Subcutaneous abdominal adipose tissue (tissue), 5 donors: ENCODE results near the gene FOXN4.

Experiments
- H3K27ac ChIP-seq: one replicate; pipeline ENCODE4 v1.7.0; 2013; ENCODE audit warnings: low read depth, mild to moderate bottlenecking, inconsistent platforms, low read length, moderate library complexity
- H3K27me3 ChIP-seq, 5 donors: one replicate each; pipeline ENCODE4 v1.7.0; 2013; ENCODE audit warnings: low read length in 5 of 5, inconsistent platforms in 1 of 5; ENCODE audit not compliant: control insufficient read depth in 5 of 5, insufficient read depth in 4 of 5
- H3K36me3 ChIP-seq, 5 donors: one replicate each; pipeline ENCODE4 v1.7.0; 2013; ENCODE audit warnings: low read length in 5 of 5; ENCODE audit not compliant: control insufficient read depth in 5 of 5, insufficient read depth in 5 of 5
- H3K4me1 ChIP-seq, 5 donors: one replicate each; pipeline ENCODE4 v1.7.0; 2013; ENCODE audit warnings: low read length in 5 of 5, mild to moderate bottlenecking in 3 of 5, moderate library complexity in 1 of 5; ENCODE audit not compliant: control insufficient read depth in 5 of 5, insufficient read depth in 5 of 5
- H3K4me3 ChIP-seq, 5 donors: one replicate each; pipeline ENCODE4 v1.7.0; 2013; ENCODE audit warnings: low read length in 5 of 5, low read depth in 1 of 5
- H3K9ac ChIP-seq, 5 donors: one replicate each; pipeline ENCODE4 v1.7.0; 2013; ENCODE audit warnings: low read length in 5 of 5, mild to moderate bottlenecking in 4 of 5, moderate library complexity in 3 of 5
- H3K9me3 ChIP-seq, 5 donors: one replicate each; pipeline ENCODE4 v1.7.0; 2013; ENCODE audit warnings: low read length in 5 of 5; ENCODE audit not compliant: control insufficient read depth in 5 of 5
- donor health status: healthy.
- donor health status: healthy.
- donor health status: healthy.
- donor health status: healthy.
- donor health status: healthy.

The FOXN4 gene

DNA sequence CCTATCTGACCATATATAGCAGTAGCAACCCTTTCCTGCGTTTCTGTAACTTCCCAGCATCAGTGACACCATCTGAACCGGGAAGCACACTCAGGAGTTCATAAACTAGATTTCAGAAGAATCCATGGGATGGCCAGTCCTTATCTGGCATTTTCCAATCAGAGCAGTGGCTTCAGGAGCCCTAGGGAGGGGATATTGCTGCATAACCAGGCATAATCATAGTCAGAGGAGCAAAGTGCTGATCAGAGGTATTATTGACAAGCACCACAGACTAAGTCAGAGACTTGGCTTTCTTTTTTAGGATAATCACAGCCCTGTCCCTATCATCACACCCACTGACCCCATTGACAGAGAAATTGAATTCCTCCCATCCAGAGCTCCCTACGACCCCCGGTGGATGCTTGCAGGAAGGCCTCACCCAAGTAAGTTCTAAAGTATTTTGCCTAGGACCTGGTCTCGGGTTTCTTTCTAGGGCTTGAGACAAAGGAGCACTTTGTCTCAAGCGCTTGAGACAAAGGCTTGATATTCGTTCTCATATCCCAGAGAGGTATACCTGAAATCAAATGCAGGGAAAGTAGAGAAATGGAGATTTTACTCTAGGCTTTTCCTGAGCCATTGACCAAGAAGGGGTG is 55.1 kb downstream of the FOXN4 start:
- peaks cover 0 to 10% (median 6%) of the 10 kb centered on the region in 5 donors for H3K9me3 ChIP-seq
- H3K4me1 ChIP-seq, result no peaks in the 10 kb centered on the region
- H3K36me3 ChIP-seq, result peaks cover 37 to 97% (median 95%) of the 10 kb centered on the region in 5 donors
- no peak overlapping the region for H3K9ac ChIP-seq
- H3K4me3 ChIP-seq, result no peak overlapping the region
- no peaks in the 10 kb centered on the region for H3K27me3 ChIP-seq
- no peak overlapping the region for H3K27ac ChIP-seq

- Histone ChIP-seq H3K27ac (no peak overlapping the region), H3K9me3 (peaks cover 0 to 10% (median 6%) of the 10 kb centered on the region in 5 donors), H3K27me3 (no peaks in the 10 kb centered on the region), H3K4me1 (no peaks in the 10 kb centered on the region), H3K9ac (no peak overlapping the region), H3K36me3 (peaks cover 44 to 97% (median 95%) of the 10 kb centered on the region in 5 donors), H3K4me3 (no peak overlapping the region)
Measured at GRCh38 chr12:109252799-109253198, 56.3 kb downstream of the FOXN4 start.

GRCh38 chr12:109250523-109250922 is 58.6 kb downstream of the FOXN4 start:
- Histone ChIP-seq H3K27ac (no peak overlapping the region), H3K4me3 (no peak overlapping the region), H3K27me3 (no peaks in the 10 kb centered on the region), H3K9me3 (peaks cover 0 to 10% (median 6%) of the 10 kb centered on the region in 5 donors), H3K9ac (no peak overlapping the region), H3K36me3 (peaks cover 50 to 99% (median 97%) of the 10 kb centered on the region in 5 donors), H3K4me1 (no peaks in the 10 kb centered on the region)

GRCh38 chr12:109247831-109248654 is 61.0 kb downstream of the FOXN4 start:
- peaks cover 47 to 97% (median 92%) of the 10 kb centered on the region in 5 donors for H3K36me3 ChIP-seq
- no peak overlapping the region for H3K4me3 ChIP-seq
- no peak overlapping the region for H3K9ac ChIP-seq
- H3K27me3 ChIP-seq, result no peaks in the 10 kb centered on the region
- peaks cover 0 to 3% (median 0%) of the 10 kb centered on the region in 5 donors for H3K9me3 ChIP-seq
- no peak overlapping the region for H3K27ac ChIP-seq
- H3K4me1 ChIP-seq, result peaks cover 0 to 2% (median 0%) of the 10 kb centered on the region in 5 donors

DNA sequence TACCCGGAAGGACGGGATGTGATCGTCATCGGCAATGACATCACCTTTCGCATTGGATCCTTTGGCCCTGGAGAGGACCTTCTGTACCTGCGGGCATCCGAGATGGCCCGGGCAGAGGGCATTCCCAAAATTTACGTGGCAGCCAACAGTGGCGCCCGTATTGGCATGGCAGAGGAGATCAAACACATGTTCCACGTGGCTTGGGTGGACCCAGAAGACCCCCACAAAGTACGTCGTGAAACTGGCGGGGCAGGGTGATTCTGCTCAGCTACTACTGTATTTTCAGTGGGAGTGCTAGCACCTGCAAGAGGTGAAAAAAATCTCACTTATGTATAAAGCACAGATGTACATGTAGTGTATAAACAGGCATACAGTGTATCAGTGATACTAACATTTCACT is 62.9 kb downstream of the FOXN4 start:
- no peak overlapping the region for H3K4me3 ChIP-seq
- no peak overlapping the region for H3K27ac ChIP-seq
- H3K9ac ChIP-seq, result no peak overlapping the region
- H3K27me3 ChIP-seq, result no peaks in the 10 kb centered on the region
- H3K9me3 ChIP-seq, result no peaks in the 10 kb centered on the region
- peaks cover 38 to 97% (median 92%) of the 10 kb centered on the region in 5 donors for H3K36me3 ChIP-seq
- H3K4me1 ChIP-seq, result peaks cover 0 to 2% (median 0%) of the 10 kb centered on the region in 5 donors

DNA sequence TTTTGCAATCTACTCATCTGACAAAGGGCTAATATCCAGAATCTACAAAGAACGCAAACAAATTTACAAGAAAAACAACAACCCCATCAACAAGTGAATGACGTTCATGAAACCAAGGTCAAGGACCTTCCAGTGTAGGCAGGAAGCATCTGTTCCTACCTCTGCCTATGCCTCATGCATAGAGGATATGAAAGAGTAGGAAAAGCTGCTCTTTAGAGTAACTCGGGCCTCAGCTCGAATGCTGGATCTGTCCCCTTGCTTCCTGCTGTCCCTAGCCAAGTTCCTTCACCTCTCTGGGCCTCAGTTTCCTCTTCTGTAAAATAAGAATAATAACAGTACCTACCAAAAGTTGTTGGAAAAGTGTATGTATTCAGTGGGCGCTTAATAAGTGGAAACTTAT is 65.0 kb downstream of the FOXN4 start:
- Histone ChIP-seq H3K9me3 (no peaks in the 10 kb centered on the region), H3K4me1 (peaks cover 0 to 2% (median 0%) of the 10 kb centered on the region in 5 donors), H3K36me3 (peaks cover 31 to 97% (median 92%) of the 10 kb centered on the region in 5 donors)

DNA sequence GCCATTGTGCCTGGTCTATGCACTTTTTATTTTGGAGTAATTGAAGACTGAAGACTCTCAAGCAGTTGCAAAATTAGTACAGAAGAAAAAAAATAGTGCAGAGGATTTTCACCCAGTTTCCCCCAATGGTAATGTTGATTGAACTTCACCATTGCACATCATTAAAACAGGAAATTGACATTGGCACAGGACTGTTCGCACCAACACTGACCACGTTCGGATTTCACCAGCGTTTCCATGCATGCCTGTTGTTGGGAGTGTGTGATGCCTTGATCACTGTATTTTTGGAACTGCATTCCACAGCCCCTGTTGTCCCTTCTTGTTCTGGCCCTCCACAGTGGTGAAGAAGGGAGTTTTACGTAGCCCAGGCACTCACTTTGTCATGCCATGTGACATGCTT is 67.1 kb downstream of the FOXN4 start:
- Histone ChIP-seq H3K27ac (no peak overlapping the region), H3K9me3 (no peaks in the 10 kb centered on the region), H3K27me3 (no peaks in the 10 kb centered on the region), H3K9ac (no peak overlapping the region), H3K36me3 (peaks cover 18 to 93% (median 88%) of the 10 kb centered on the region in 5 donors), H3K4me3 (no peak overlapping the region), H3K4me1 (peaks cover 0 to 2% (median 0%) of the 10 kb centered on the region in 5 donors)

More for the DNA sequence above, 65.0 kb downstream of the FOXN4 start:
- no peaks in the 10 kb centered on the region for H3K27me3 ChIP-seq
- no peak overlapping the region for H3K4me3 ChIP-seq
- H3K9ac ChIP-seq, result no peak overlapping the region
- peak overlapping the region; percentile 40 for H3K27ac ChIP-seq

- Histone ChIP-seq H3K4me3 (no peak overlapping the region), H3K4me1 (peaks cover 0 to 2% (median 0%) of the 10 kb centered on the region in 5 donors), H3K27me3 (no peaks in the 10 kb centered on the region), H3K9ac (no peak overlapping the region), H3K36me3 (peaks cover 20 to 93% (median 88%) of the 10 kb centered on the region in 5 donors), H3K9me3 (no peaks in the 10 kb centered on the region), H3K27ac (no peak overlapping the region)
Measured at GRCh38 chr12:109240365-109240764, 68.7 kb downstream of the FOXN4 start.

- Histone ChIP-seq H3K36me3 (peaks cover 23 to 93% (median 89%) of the 10 kb centered on the region in 5 donors), H3K9ac (no peak overlapping the region), H3K9me3 (no peaks in the 10 kb centered on the region), H3K4me3 (no peak overlapping the region), H3K4me1 (no peaks in the 10 kb centered on the region), H3K27me3 (no peaks in the 10 kb centered on the region), H3K27ac (peak overlapping the region; percentile 41)
Measured at GRCh38 chr12:109239691-109240090, 69.4 kb downstream of the FOXN4 start.

DNA sequence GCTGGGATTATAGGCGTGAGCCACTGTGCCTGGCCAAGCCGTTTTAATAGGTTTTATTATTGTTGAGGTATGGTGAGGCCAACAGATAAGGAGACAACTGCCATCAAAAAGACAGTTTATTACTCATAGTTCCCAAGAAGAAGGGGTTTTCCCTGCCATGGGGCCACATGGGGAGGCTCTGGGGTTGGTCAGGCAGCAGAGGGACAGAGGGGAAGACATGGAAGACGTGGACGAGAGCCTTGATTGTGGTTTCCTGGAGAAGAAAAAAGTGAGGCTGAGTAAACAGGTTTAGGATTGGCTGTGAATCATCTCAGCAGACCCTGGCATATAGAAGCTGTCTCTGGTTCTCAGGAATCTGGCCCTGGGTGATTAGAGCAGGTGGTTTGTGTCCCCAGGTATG is 69.9 kb downstream of the FOXN4 start:
- H3K4me3 ChIP-seq, result no peak overlapping the region
- peaks cover 23 to 92% (median 88%) of the 10 kb centered on the region in 5 donors for H3K36me3 ChIP-seq
- no peaks in the 10 kb centered on the region for H3K27me3 ChIP-seq
- H3K9me3 ChIP-seq, result no peaks in the 10 kb centered on the region
- H3K9ac ChIP-seq, result no peak overlapping the region
- H3K4me1 ChIP-seq, result no peaks in the 10 kb centered on the region
- H3K27ac ChIP-seq, result peak overlapping the region; percentile 41
